CD14-positive monocyte (primary cell): ENCODE data around the gene TTLL11. TPM values are rescaled to one million over a fixed set of nuclear protein-coding genes. Genes with fewer than 3 reads are reported as not detected.

Experiments
- DNase-seq, 3 donors: peaks; one replicate each; pipeline ENCODE4 v3.0.0-alpha.2; 2011 to 2022
- H2AFZ ChIP-seq: 2 replicates; pipeline ENCODE4 v1.6.0; 2012; ENCODE audit warnings: mild to moderate bottlenecking, low read depth, low read length, inconsistent platforms; ENCODE audit not compliant: insufficient read depth, poor library complexity, severe bottlenecking
- H3K27ac ChIP-seq, 2 donors: 1 replicate in 1 of 2; 2 replicates in 1 of 2; pipeline ENCODE4 v1.5.1; 2012 to 2013; ENCODE audit warnings: low read length in 2 of 2, control low read depth in 1 of 2, inconsistent platforms in 1 of 2, low read depth in 1 of 2, mild to moderate bottlenecking in 1 of 2
- H3K27me3 ChIP-seq, 2 donors: one replicate each; pipeline versions ENCODE4 v1.6.0 to v1.6.1; 2011 to 2013; ENCODE audit warnings: low read length in 2 of 2; ENCODE audit not compliant: control insufficient read depth in 2 of 2, insufficient read depth in 2 of 2
- H3K36me3 ChIP-seq, 2 donors: replicated peaks in 1 of 2; 1 replicate in 1 of 2; 2 replicates in 1 of 2; pipeline versions ENCODE4 v1.5.1 to v1.6.1; 2012 to 2013; ENCODE audit warnings: low read length in 2 of 2, control low read depth in 1 of 2, inconsistent platforms in 1 of 2, mild to moderate bottlenecking in 1 of 2; ENCODE audit not compliant: insufficient read depth in 2 of 2, control insufficient read depth in 1 of 2
- H3K4me1 ChIP-seq, 2 donors: 1 replicate in 1 of 2; 2 replicates in 1 of 2; pipeline versions ENCODE4 v1.5.1 to v1.6.1; 2012 to 2013; ENCODE audit warnings: low read length in 2 of 2, control low read depth in 1 of 2, inconsistent platforms in 1 of 2, mild to moderate bottlenecking in 1 of 2, moderate library complexity in 1 of 2; ENCODE audit not compliant: insufficient read depth in 2 of 2, control insufficient read depth in 1 of 2
- H3K4me2 ChIP-seq: replicated peaks from 2 replicates; pipeline ENCODE3; 2012; ENCODE audit warnings: low read length, moderate library complexity, mild to moderate bottlenecking; ENCODE audit not compliant: poor library complexity, severe bottlenecking; ENCODE audit errors: extremely low read depth
- H3K4me3 ChIP-seq, 3 experiments: fragments of 200-600 bp in 1 of 3; sonication (generic) in 1 of 3; replicated peaks in 1 of 3; 1 replicate in 2 of 3; 2 replicates in 1 of 3; pipeline ENCODE4 v1.5.1; 2011 to 2013; ENCODE audit warnings: low read length in 3 of 3, mild to moderate bottlenecking in 3 of 3, control low read depth in 2 of 3, low read depth in 2 of 3, inconsistent platforms in 1 of 3, moderate library complexity in 1 of 3
- H3K79me2 ChIP-seq: 2 replicates; pipeline ENCODE4 v1.6.0; 2012; ENCODE audit warnings: mild to moderate bottlenecking, control low read depth, inconsistent platforms, low read length, moderate library complexity; ENCODE audit not compliant: insufficient read depth
- H3K9ac ChIP-seq: 2 replicates; pipeline ENCODE4 v1.6.0; 2017; ENCODE audit warnings: low read length, mild to moderate bottlenecking; ENCODE audit not compliant: insufficient read depth, poor library complexity, severe bottlenecking
- H3K9me3 ChIP-seq, 2 donors: replicated peaks in 1 of 2; 1 replicate in 1 of 2; 2 replicates in 1 of 2; pipeline versions ENCODE4 v1.5.1 to v1.6.1; 2012 to 2013; ENCODE audit warnings: low read length in 2 of 2, control low read depth in 1 of 2; ENCODE audit not compliant: control insufficient read depth in 1 of 2, insufficient read depth in 1 of 2
- H4K20me1 ChIP-seq: 2 replicates; pipeline ENCODE4 v1.6.0; 2012; ENCODE audit warnings: mild to moderate bottlenecking, low read length, control low read depth, moderate library complexity; ENCODE audit not compliant: insufficient read depth
- H3K27ac Mint-ChIP-seq, 7 donors: one replicate each; pipeline ENCODE4 v1.8.0; 2020; ENCODE audit warnings: mild to moderate bottlenecking in 7 of 7, mixed read lengths in 7 of 7, moderate library complexity in 6 of 7, inconsistent platforms in 2 of 7
- H3K27me3 Mint-ChIP-seq, 3 donors: one replicate each; pipeline ENCODE4 v1.8.0; 2021 to 2022; ENCODE audit warnings: low read depth in 3 of 3, mild to moderate bottlenecking in 3 of 3, mixed read lengths in 3 of 3, moderate library complexity in 3 of 3, inconsistent platforms in 1 of 3
- H3K36me3 Mint-ChIP-seq, 2 donors: one replicate each; pipeline ENCODE4 v1.8.0; 2020; ENCODE audit warnings: mixed read lengths in 2 of 2, inconsistent platforms in 1 of 2, mild to moderate bottlenecking in 1 of 2
- H3K4me1 Mint-ChIP-seq: one replicate; pipeline ENCODE4 v1.8.0; 2020; ENCODE audit warnings: mild to moderate bottlenecking, mixed read lengths
- H3K4me3 Mint-ChIP-seq, 2 donors: one replicate each; pipeline ENCODE4 v1.8.0; 2020; ENCODE audit warnings: mild to moderate bottlenecking in 2 of 2, mixed read lengths in 2 of 2, moderate library complexity in 1 of 2
- H3K9me3 Mint-ChIP-seq, 7 donors: one replicate each; pipeline ENCODE4 v1.8.0; 2020 to 2022; ENCODE audit warnings: mixed read lengths in 7 of 7, mild to moderate bottlenecking in 6 of 7, moderate library complexity in 6 of 7, inconsistent platforms in 2 of 7
- CTCF ChIP-seq: fragments of 200-600 bp; IDR thresholded peaks from one replicate; pipeline ENCODE4 v1.8.0; 2022; ENCODE audit warnings: antibody characterized with exemption, mild to moderate bottlenecking
- WGBS: methylation state at CpG from one replicate; pipeline ENCODE4 v1.1.5; 2013; ENCODE audit warnings: missing lambda C conversion rate; ENCODE audit not compliant: insufficient coverage; 5-methylcytosine and 5-hydroxymethylcytosine counted together
- intact Hi-C, 2 donors: fragments of 100-400 bp; cut with micrococcal nuclease; formaldehyde crosslinking; loops; one replicate each; pipeline versions ENCODE4 v1.15.0 to v1.15.1; 2023
- polyA plus RNA-seq, 3 donors: library from polyadenylated mRNA; depleted of rRNA in 1 of 3; unstranded in 2 of 3; stranded (reverse) in 1 of 3; fragments of 300-500 nt in 2 of 3; fragments of >200 nt in 1 of 3; fragmentation: Illumina TruSeq in 2 of 3; gene quantifications; 1 replicate in 2 of 3; 2 replicates in 1 of 3; pipeline ENCODE4 v1.2.3, GENCODE V29; 2012 to 2021

Gene TTLL11
- polyA plus RNA-seq, 3 donors, result 2.9 to 3.5 (median 3.1) TPM

GRCh38 chr9:122112238-122112637, 19.1 kb upstream of the TTLL11 start:
- DNase-seq, result no peak
- intact Hi-C loops, result no loop called here
- Mint-ChIP-seq H3K36me3 (no peaks in the 10 kb centered on the region), H3K4me3 (peak overlapping the region in 1 of 2 donors; percentile 20), H3K27ac (peak overlapping the region in 1 of 7 donors; percentile 70), H3K9me3 (peaks cover 0 to 8% (median 2%) of the 10 kb centered on the region in 7 donors), H3K4me1 (no peaks in the 10 kb centered on the region), H3K27me3 (peaks cover 2 to 9% (median 7%) of the 10 kb centered on the region in 3 donors)
- Histone ChIP-seq H3K79me2 (no peaks in the 10 kb centered on the region), H3K9me3 (peaks cover 0 to 6% of the 10 kb centered on the region in 2 donors), H3K27me3 (no peaks in the 10 kb centered on the region), H3K9ac (no peak overlapping the region), H3K27ac (no peak overlapping the region), H3K36me3 (no peaks in the 10 kb centered on the region), H2AFZ (no peak overlapping the region), H3K4me1 (no peaks in the 10 kb centered on the region), H3K4me2 (no peak overlapping the region), H4K20me1 (no peaks in the 10 kb centered on the region), H3K4me3 (no peak overlapping the region)
- no peak for TF ChIP-seq CTCF
- WGBS, result 94% methylated on average over 6 of the region's 6 CpGs

- Histone ChIP-seq H3K9me3 (peaks cover 0 to 1% of the 10 kb centered on the region in 2 donors), H3K27ac (no peak overlapping the region), H3K79me2 (no peaks in the 10 kb centered on the region), H3K36me3 (no peaks in the 10 kb centered on the region), H3K4me3 (no peak overlapping the region), H3K4me2 (no peak overlapping the region), H3K4me1 (no peaks in the 10 kb centered on the region), H2AFZ (no peak overlapping the region), H3K9ac (no peak overlapping the region), H4K20me1 (no peaks in the 10 kb centered on the region), H3K27me3 (no peaks in the 10 kb centered on the region)
- Mint-ChIP-seq H3K9me3 (peaks cover 0 to 3% (median 0%) of the 10 kb centered on the region in 7 donors), H3K27me3 (peaks cover 2 to 11% (median 7%) of the 10 kb centered on the region in 3 donors), H3K4me1 (no peaks in the 10 kb centered on the region), H3K36me3 (no peaks in the 10 kb centered on the region), H3K27ac (peak overlapping the region in 1 of 7 donors; percentile 21), H3K4me3 (no peak overlapping the region)
- WGBS, result 100% methylated on average over 2 of the region's 9 CpGs
- intact Hi-C loops, result no loop called here
- no peak for DNase-seq
- no peak for TF ChIP-seq CTCF
Observed at GRCh38 chr9:122111413-122112085, 18.4 kb upstream of the TTLL11 start.
